Heart left ventricle (tissue), 16 donors: ENCODE measurements around the gene VTI1B. TPM values are rescaled to one million over a fixed set of nuclear protein-coding genes. Genes with fewer than 3 reads are reported as not detected.

ENCODE experiments used
- ATAC-seq, 4 donors: fragments of 200-7000 bp; cut with Tn5 transposase; one replicate each; pipeline ENCODE4 v1.9.1; 2020 to 2022; ENCODE audit warnings: moderate library complexity in 4 of 4, mild to moderate bottlenecking in 3 of 4, moderate number of reproducible peaks in 1 of 4
- DNase-seq, 5 donors: peaks; one replicate each; pipeline ENCODE4 v3.0.0-alpha.2; 2020
- H3K27ac ChIP-seq, 12 donors: fragments of 200-600 bp; sonication (generic) in 4 of 12; one replicate each; pipeline versions ENCODE4 v1.5.0 to v1.8.0; 2016 to 2022; ENCODE audit warnings: mild to moderate bottlenecking in 2 of 12
- H3K27me3 ChIP-seq, 9 donors: fragments of 200-600 bp; sonication (generic) in 2 of 9; one replicate each; pipeline versions ENCODE4 v1.5.1 to v1.8.0; 2016 to 2022; ENCODE audit warnings: mild to moderate bottlenecking in 3 of 9
- H3K36me3 ChIP-seq, 9 donors: fragments of 200-600 bp; sonication (generic) in 2 of 9; one replicate each; pipeline versions ENCODE4 v1.5.0 to v1.8.0; 2018 to 2022; ENCODE audit warnings: mild to moderate bottlenecking in 2 of 9
- H3K4me1 ChIP-seq, 12 donors: fragments of 200-600 bp; sonication (generic) in 4 of 12; one replicate each; pipeline versions ENCODE4 v1.5.0 to v1.8.0; 2016 to 2022; ENCODE audit warnings: mild to moderate bottlenecking in 3 of 12
- H3K4me3 ChIP-seq, 12 donors: fragments of 200-600 bp; sonication (generic) in 4 of 12; one replicate each; pipeline versions ENCODE4 v1.5.0 to v1.8.0; 2017 to 2022; ENCODE audit warnings: mild to moderate bottlenecking in 9 of 12, moderate library complexity in 4 of 12
- H3K9me3 ChIP-seq, 12 donors: fragments of 200-600 bp; sonication (generic) in 4 of 12; one replicate each; pipeline versions ENCODE4 v1.5.0 to v1.8.0; 2016 to 2022; ENCODE audit warnings: mild to moderate bottlenecking in 1 of 12
- POLR2A ChIP-seq, 2 donors: fragments of 450-650 bp; IDR thresholded peaks; one replicate each; pipeline ENCODE4 v1.6.1; 2017; ENCODE audit warnings: antibody characterized with exemption in 2 of 2, mild to moderate bottlenecking in 2 of 2, moderate library complexity in 2 of 2
- WGBS, 4 donors: extraction: QIAGEN DNeasy Blood & Tissue Kit in 2 of 4; methylation state at CpG; one replicate each; pipeline versions ENCODE4 v1.1.5 to v1.1.7; 2013 to 2018; 5-methylcytosine and 5-hydroxymethylcytosine counted together
- intact Hi-C, 10 donors: fragments of 100-400 bp; cut with DNase I; formaldehyde crosslinking; loops; one replicate each; pipeline versions ENCODE4 v1.11.1 to v1.14.2; 2022
- polyA plus RNA-seq, 2 donors: library from polyadenylated mRNA; stranded (reverse); fragments of 200-250 nt; gene quantifications; one replicate each; pipeline ENCODE4 v1.2.3, GENCODE V29; 2013
- total RNA-seq, 9 donors: library from RNA; depleted of rRNA in 2 of 9; stranded (reverse); fragments of >200 nt in 2 of 9; fragmentation: NEBNext Ultra II Directional in 3 of 9; extraction: Animal tissue kit (Norgen Biotek cat#: 25700) in 3 of 9; gene quantifications; one replicate each; pipeline versions ENCODE4 v1.1.0 to v1.2.4, GENCODE V29; 2016 to 2023
- TF ChIP-seq, protein P1 (sequence below), 12 donors: fragments of 200-600 bp; sonication (generic) in 4 of 12; IDR thresholded peaks; one replicate each; pipeline versions ENCODE4 v1.5.0 to v1.8.0; 2018 to 2022; ENCODE audit warnings: antibody characterized with exemption in 12 of 12, mild to moderate bottlenecking in 5 of 12
- donor health status: ischemic (EF 13 %, LVEDD 7.1; RV severe dilation, severe dysfunction).
- donor health status: healthy with polysubstance abuse.
- donor health status: DM: no; HTN: yes; CAD: no.
- donor health status: DM: no; HTN: no; CAD: no.
- donor health status: ischemic (EF 25% LVEDD 6.9; RV normal size, moderate dysfunction).
- donor health status: ischemic (EF 25% LVEDD 5.7; RV mildly dilated, moderate dysfunction).
- donor health status: healthy.
- donor health status: DM: yes; HTN: yes; CAD: no.
- donor health status: ischemic (EF 35%, LVEDD 5.7; RV mildly dilated, moderate dysfunction).
- donor health status: nonischemic (EF 11% LVEDD 7.7; RV severe dilation, severe dysfunction).
- donor health status: DM: yes; HTN: yes; CAD: no.
- donor health status: PGD.
- donor health status: ischemic (EF 29% LVEDD 5.4; RV normal size, mild dysfunction).
- donor health status: nonischemic (EF 23%, LVEDD 6.1; RV moderate dilation, normal function).

The VTI1B gene
- total and polyA plus RNA-seq, 11 donors = 78.5 to 143 (median 112) TPM

DNA sequence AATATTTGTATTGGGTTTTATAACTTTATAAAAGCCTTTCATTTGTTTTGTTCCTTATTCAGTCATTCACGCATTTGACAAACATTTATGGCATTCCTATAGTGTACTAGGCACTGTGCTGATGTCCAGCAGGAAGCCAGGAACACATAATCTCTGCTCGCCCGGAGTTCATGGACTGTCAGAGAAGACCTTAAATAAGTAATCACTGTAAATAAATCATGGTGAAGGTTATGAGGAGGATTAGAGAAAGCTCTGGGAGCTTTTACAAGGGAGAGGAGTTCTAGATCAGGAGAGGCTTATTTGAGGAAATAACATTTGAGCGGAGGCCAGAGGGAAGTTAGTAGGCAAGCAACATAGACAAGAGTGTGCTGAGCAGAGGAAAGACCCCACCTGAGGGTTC lies 22.6 kb upstream of the VTI1B start:
- 80 to 94% (median 86%) methylated on average over 4 of the region's 4 CpGs for WGBS, 4 donors
- Histone ChIP-seq H3K27me3 (no peaks in the 10 kb centered on the region), H3K4me3 (no peak overlapping the region), H3K4me1 (peaks cover 0 to 35% (median 7%) of the 10 kb centered on the region in 12 donors), H3K36me3 (peaks cover 0 to 13% (median 5%) of the 10 kb centered on the region in 9 donors), H3K27ac (no peak overlapping the region), H3K9me3 (no peaks in the 10 kb centered on the region)
- DNase-seq (no peak), ATAC-seq (no peak)
- no peak for TF ChIP-seq POLR2A (IDR thresholded peaks at IDR 0.05)
- TF ChIP-seq, protein P1, sequence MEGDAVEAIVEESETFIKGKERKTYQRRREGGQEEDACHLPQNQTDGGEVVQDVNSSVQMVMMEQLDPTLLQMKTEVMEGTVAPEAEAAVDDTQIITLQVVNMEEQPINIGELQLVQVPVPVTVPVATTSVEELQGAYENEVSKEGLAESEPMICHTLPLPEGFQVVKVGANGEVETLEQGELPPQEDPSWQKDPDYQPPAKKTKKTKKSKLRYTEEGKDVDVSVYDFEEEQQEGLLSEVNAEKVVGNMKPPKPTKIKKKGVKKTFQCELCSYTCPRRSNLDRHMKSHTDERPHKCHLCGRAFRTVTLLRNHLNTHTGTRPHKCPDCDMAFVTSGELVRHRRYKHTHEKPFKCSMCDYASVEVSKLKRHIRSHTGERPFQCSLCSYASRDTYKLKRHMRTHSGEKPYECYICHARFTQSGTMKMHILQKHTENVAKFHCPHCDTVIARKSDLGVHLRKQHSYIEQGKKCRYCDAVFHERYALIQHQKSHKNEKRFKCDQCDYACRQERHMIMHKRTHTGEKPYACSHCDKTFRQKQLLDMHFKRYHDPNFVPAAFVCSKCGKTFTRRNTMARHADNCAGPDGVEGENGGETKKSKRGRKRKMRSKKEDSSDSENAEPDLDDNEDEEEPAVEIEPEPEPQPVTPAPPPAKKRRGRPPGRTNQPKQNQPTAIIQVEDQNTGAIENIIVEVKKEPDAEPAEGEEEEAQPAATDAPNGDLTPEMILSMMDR (IDR thresholded peaks at IDR 0.05) = no peak
- intact Hi-C loops = loop anchor here in 4 of 10 donors (2.0 to 10.0 kb wide), 4 partner anchors 78 to 172 kb away; partner anchors contain the start of gene ARG2 (in 1 of the 4)

DNA sequence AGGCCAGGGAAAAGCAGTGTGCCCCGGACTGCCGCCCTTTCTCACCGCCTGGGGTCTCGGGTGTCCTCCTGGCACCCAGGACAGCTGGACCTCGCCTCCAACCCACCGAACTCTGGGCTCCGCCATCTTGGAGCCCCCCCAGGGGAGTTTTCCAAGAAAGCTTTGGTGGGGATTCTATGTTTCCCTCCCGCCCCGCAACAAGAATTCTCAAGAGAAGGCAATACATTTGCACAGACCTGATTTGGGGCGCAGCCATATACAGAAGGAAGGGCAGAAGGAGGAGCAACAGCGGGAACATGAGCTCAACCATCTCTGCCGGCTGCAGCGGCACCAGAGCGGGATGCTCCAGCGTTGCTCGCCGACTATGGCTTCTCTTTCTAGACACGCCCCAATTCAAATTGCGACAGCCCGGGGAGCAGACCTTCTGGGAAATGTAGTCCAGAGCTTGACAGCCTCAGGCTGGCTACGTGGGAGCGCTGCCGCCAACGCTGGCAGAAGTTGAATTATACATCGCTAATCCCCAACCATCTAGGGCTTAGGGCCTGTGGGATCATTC lies 21.0 kb upstream of the VTI1B start, which contains the start of gene RDH11:
RDH11 (minus strand) TSS at position 371 of the 556 bp plus-strand sequence; CDS start at position 310, 61 bp downstream.
- peak within 1 kb of the TSS; percentile 56 to 94 (median 84) for H3K4me3 ChIP-seq
- H3K27ac ChIP-seq = peak within 1 kb of the TSS in 11 of 12 donors; percentile 40 to 84 (median 62)
- 0 to 1% (median 0%) methylated on average over 24 to 25 of the region's 25 CpGs for WGBS, 4 donors
- H3K27me3 ChIP-seq = no peaks in the 10 kb centered on the region
- H3K4me1 ChIP-seq = peaks cover 0 to 29% (median 7%) of the 10 kb centered on the region in 12 donors
- intact Hi-C loops = loop anchor here in 4 of 10 donors (2.0 to 10.0 kb wide), 3 partner anchors 21 to 171 kb away; partner anchors contain the start of gene VTI1B (in 2 of the 4)
- DNase-seq = peak; percentile 84 to 90 (median 89)
- H3K36me3 ChIP-seq = peaks cover 0 to 28% (median 20%) of the 10 kb centered on the region in 9 donors
- ATAC-seq = peak; percentile 97 to 99 (median 99)
- TF ChIP-seq, protein P1 (IDR thresholded peaks at IDR 0.05) = no peak
- TF ChIP-seq POLR2A (IDR thresholded peaks at IDR 0.05) = peak in 1 of 2 donors; percentile 72
- no peaks in the 10 kb centered on the region for H3K9me3 ChIP-seq

DNA sequence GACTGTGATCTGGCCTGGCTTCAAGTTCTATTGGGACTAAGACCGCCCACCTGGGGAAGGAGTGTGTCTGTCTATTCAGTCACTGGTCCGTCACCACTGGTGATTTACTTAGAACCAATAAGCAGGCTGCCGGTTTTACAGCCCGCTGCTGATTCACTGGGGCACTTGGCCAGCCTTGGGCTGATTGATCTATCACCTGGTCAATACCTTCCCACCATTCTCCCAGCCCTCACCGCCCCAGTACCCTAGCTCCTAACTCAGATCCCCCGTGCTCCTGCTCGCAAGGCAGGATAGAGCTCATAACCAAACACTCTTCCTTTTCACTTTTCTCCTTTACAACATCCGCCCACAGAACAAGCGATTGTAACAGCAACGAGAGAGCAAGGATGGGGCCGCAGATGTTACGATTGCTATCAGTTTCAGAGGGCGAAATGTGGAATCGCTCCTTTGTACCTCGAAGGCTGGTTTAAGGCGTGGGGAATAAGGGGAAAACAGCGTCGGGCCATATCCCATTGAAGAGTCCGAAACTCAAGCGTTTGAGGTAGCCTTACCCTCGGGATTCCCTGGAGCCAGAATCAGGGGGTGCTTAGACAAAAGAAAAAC lies 20.5 kb upstream of the VTI1B start:
- Histone ChIP-seq H3K4me3 (peak overlapping the region; percentile 56 to 94 (median 84)), H3K27me3 (no peaks in the 10 kb centered on the region), H3K9me3 (no peaks in the 10 kb centered on the region), H3K36me3 (peaks cover 0 to 34% (median 26%) of the 10 kb centered on the region in 9 donors), H3K4me1 (peaks cover 0 to 29% (median 7%) of the 10 kb centered on the region in 12 donors), H3K27ac (peak overlapping the region in 11 of 12 donors; percentile 40 to 84 (median 62))
- ATAC-seq (peak; percentile 10 to 84 (median 64)), DNase-seq (peak; percentile 32 to 63 (median 39))
- intact Hi-C loops = loop anchor here in 4 of 10 donors (2.0 to 10.0 kb wide), 3 partner anchors 20 to 170 kb away; partner anchors contain the start of gene VTI1B (in 2 of the 4)
- WGBS, 4 donors = 2 to 4% (median 3%) methylated on average over 21 of the region's 21 CpGs
- no peak for TF ChIP-seq POLR2A (IDR thresholded peaks at IDR 0.05)
- TF ChIP-seq, protein P1 (IDR thresholded peaks at IDR 0.05) = no peak

DNA sequence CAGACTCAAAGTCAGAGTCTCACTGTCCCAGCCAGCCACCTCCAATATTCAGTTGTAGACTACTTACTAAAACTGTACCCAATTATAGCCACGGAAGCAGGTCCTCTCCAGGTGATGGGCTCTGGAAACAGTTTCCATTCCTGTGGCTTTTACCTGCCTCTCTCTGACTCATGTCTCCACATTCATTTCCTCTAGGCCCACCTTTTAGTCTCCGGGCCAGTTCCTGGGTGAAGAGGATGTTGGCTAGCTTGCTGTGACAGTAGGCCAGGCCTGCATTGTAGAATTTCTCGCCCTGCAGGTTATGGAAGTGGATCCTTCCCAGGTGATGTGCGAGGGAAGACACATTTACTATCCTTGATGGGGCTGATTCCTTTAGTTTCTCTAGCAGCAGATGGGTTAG lies 15.6 kb upstream of the VTI1B start:
- no peak for DNase-seq
- 91 to 97% (median 95%) methylated on average over 4 of the region's 4 CpGs for WGBS, 4 donors
- H3K36me3 ChIP-seq = peaks cover 0 to 79% (median 72%) of the 10 kb centered on the region in 9 donors
- peaks cover 0 to 20% (median 6%) of the 10 kb centered on the region in 12 donors for H3K4me1 ChIP-seq
- no peaks in the 10 kb centered on the region for H3K27me3 ChIP-seq
- ATAC-seq = no peak
- H3K9me3 ChIP-seq = no peaks in the 10 kb centered on the region
- intact Hi-C loops = loop anchor here in 1 of 10 donors (10.0 kb wide), 1 partner anchor 165 kb away; no protein-coding TSS in a partner anchor
- TF ChIP-seq, protein P1 (IDR thresholded peaks at IDR 0.05) = no peak
- TF ChIP-seq POLR2A (IDR thresholded peaks at IDR 0.05) = no peak
- H3K4me3 ChIP-seq = no peak overlapping the region
- no peak overlapping the region for H3K27ac ChIP-seq
